Glomerular visceral epithelial cell (primary cell): ENCODE results near the gene STOX2.

Experiments used
- DNase-seq: peaks from one replicate; pipeline ENCODE4 v3.0.0-alpha.2; 2016; ENCODE audit errors: extremely low spot score

STOX2 gene

DNA sequence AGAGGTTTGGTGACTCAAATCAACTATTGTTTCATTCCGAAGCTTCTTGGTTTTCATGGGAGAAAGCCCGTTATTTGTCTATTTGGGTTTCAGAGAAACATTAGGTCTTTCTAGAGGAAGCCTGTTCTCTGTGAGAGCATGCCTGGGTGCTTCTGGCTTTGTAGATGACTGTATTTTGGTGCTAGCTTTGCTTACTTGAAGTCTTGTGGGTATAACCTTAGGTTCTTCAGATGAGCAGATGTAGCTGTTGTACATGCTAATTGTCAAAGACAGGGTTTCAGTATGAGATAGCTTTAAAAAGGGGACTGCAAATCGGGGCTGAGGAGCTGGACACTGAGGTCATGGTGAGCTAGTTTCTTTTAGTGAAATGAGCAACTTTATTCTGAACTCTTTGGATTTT lies 7.9 kb upstream of the STOX2 start:
- DNase-seq, result no peak

DNA sequence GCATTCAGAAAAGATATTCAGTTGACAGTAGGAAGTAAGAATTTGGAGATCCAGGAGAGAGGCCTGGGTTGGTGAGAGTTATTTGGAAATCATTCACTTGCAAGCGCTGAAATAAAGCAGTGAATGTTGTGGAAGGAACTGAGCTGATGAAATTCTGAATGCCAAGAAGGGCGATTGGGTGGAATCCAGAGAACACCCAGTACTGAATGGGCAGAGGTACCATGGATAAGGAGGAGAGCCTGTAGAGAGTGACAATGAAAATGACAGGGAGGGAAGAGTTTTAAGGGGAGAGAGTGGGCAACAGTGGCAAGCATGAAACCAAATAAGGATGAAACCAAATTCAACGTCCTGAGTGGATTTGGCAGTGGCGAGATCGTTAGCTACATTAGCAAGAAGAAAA lies 6.7 kb upstream of the STOX2 start:
- DNase-seq, result no peak

DNA sequence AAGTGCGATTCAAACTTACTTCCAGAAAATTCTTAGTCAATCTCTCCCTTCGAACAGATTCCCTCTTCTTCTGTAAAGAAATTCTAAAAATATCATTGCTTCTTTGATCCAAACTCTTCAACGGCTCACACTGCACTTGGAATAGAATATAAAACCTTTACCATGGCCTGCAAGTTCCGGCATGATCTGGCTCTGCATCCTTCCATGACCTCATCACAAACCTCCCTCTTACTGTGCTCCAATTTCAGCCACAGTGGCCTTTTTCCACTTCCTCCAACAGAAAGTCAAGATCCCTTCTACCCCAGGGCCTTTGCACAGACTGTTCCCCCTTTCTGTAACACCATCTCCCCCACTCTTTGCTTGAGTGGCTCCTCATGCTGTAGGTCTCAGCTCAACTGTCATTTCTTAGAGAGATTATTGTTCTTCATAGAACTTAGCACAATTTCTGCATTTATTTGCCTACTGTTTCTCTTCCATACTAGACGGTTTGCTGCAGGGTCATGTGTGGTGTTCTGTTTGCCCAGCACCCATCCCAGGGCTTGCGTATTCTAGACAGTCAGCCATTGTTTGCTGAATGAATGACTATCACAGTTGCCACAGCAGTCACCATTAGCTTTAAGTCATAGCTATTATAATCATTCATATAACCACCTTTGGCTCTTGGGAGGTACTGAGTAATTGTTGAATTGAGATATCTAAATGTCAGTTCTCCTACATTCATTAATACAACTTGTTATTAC lies 1.9 kb upstream of the STOX2 start:
- DNase-seq, result no peak

DNA sequence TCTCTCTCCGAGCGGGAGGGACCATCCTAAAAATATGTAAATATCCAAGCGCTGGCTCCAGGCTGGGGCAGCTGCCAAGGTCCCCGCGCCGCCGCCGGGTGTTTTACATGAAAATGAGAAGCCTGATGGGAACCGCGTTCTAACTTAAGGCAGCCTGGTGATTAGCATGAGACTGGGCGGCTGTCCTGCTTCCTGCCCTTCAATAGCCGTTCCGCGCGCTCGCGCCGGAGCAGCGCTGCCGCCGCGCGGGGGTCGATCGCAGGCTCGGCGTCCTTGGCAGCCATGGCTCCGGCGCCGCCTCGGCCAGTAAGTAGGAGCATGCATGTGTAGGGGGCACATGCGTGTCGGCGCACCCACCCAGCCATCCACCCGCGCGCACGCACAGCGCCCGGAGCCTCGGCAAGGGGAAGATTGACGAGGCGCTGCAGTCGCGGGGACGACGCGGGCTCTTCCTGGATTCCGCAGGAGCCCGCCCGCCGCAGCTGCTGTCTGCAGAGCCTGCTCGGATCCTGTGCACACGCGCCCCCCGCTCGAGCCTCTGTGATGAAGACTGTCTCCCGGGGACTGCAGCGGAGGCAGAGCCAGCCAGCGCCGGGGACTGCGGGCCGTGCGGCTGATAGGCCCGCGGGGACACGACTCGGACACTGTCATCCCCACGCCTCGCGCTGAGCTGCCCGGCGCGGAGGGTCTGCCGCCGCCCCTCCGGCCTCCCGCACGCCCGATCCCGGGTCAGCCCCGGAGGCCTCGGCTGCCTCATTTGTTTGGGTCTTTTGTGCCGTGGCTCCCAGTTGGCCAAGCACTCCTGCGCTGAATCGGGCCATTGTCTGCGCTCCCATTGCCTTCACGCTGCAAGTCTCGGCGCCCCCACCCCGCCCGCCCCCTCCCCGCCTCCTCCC lies 734 bp downstream of the STOX2 start:
- peak; percentile 33 for DNase-seq

DNA sequence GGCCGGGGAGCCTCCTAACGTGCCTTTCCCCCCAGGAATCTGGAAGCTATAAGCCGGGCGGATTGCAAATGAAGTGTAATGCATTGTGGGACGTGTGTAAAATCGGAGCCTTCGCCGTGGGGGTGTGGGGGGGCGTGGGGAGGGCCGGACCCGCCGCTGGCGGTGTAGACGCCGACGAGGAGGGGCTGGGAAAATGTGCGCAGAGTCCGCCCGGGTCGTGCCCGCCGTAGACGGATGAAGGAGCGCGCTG lies 1.3 kb downstream of the STOX2 start:
- no peak for DNase-seq

DNA sequence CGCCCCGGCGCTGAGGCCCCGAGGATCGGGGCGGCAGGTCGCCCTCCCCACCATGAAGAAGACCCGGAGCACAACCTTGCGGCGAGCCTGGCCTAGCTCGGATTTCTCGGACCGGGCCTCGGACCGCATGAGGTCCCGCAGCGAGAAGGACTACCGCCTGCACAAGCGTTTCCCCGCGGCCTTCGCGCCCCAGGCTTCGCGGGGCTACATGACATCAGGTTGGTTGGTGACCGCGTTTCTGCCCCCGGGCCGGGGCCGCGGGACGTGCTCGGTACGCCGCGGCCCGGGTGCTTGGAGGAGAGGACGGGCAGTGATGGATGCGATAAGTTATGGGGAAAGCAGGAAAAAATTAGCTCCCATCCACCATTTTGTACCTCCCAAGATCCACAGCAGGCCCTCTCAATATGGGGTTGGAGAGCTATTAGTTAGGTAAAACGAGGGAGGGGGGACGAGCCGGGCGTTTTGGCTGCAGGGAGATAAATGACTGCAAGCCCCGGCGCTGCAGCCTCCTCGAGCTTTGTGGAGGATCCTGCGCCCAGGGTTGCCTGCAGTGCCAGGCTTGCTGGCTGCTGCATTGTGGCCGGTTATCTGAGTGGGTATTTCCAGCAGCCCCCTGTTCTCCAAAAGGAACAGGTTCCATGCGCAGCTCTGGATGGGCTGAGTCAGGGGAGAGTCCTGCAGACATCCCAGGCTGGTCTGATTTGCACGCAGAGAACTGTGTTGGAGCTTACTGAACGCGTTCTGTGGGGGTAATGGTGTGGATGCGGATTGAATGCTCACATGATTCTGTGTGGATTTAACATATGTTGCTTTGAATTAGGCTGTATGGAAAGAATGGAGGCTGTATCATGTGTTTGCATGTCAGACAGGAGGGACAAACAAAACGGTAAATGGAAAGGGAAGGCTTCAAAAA lies 1.9 kb downstream of the STOX2 start:
- DNase-seq, result no peak

DNA sequence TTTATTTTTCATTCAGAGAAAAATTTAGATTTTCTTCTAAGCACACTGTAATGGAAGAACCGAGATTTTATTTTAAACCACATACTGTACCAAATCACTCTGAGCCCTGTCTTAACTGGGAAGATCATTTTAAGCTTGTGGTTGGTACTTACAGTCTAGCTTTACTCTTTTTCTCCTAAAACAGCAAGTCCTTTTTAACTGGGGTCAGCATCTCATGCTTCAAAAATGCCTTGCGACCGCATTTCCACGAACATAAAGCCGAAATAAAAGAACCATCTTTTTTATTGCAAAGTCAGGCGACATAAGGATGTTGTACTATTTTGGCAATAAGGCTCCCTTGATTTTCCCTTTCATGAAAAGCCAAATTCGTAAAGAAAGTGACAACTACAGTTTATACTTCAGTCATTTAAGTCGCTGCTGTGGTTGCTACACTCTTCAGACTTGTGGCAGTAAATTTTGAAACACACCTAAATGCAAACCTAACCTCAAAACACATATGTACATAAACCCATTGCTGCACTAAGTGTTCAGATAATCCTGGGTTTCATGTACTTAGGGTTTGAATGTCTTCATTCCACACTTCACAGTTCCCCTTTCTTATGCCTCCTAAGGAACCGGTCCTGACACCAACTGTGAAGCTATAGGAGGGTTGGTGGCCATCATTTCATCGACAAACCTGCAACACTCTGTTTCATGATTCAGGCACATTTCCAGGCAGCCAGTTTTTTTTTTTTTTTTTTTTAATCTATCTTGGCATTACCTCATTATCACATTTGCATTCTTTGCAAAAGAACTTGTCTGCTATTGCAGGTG lies 3.0 kb downstream of the STOX2 start:
- DNase-seq, result no peak

DNA sequence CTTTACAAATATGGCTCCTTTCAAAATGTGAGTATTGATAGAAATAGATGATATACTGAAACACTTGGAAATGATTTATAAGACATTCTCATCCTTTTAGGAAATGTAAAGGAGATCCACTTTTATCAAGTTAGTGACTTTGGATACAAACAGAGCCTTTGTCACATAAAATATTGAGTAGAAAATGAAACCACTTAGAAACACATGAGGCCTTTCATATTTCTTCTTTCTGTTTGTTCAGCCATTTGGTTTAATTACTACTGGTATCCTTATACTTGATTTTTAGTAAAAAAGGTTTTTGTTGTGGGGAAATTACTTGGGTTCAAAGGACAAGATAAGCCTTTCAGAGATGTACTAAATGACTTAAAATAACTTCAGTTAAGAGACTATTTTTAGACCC lies 4.1 kb downstream of the STOX2 start:
- DNase-seq, result no peak

DNA sequence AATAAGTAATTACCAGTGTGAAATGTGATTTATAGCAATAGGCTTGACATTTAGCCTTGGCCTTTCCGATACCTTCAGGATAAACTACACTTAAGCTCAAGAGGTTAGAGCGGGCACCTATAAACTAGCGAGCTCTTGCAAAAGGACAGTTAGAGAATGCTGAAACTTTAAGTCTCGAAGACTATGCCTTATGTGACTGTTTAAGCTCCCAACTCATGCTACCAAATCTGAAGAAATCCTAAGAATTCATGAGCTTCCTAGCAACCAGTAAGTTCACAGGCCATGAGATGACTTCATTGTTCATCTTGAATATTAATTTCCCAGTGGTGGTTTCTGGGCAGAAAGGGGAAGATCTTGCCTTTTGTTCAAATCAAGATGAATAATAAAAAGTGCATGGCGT lies 4.7 kb downstream of the STOX2 start:
- no peak for DNase-seq

DNA sequence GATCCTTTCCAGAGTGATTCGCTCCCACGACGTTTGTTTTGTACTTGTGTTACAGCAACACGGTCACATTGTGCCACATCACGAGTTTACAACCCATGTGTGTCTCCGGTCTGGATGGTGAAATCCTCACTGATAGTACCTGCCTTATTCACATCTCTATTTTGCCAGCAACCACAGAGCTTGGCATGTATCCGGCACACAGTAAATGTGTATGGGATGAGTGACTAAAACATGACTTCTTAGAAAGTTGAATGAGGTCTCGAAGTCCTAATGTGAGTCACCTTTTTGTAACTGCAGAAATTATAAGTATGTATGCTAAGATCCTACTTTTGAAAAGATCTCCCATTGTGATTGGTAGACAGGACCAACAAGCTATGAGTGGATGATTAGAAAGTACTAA lies 7.5 kb downstream of the STOX2 start:
- DNase-seq, result peak; percentile 59

DNA sequence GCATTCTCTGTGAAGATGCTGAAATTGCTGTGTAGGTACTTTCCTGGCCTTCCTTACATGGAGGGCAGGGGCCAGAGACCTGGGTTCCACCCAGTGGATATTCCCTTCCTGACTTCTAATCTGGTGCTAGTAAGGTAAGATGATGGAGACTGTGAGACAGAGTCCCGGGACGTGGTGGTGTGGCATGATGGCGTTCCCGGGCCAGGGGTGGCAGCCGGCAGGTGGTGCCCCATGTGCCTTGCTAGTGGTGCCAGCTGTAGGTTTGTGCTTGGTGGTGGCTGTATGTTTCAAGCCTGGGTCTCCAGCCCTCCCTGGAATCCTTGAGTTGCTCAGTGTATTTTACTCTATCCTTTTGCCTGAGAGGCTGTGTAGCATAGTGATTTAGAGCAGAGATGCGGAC lies 10.9 kb downstream of the STOX2 start:
- DNase-seq, result no peak

DNA sequence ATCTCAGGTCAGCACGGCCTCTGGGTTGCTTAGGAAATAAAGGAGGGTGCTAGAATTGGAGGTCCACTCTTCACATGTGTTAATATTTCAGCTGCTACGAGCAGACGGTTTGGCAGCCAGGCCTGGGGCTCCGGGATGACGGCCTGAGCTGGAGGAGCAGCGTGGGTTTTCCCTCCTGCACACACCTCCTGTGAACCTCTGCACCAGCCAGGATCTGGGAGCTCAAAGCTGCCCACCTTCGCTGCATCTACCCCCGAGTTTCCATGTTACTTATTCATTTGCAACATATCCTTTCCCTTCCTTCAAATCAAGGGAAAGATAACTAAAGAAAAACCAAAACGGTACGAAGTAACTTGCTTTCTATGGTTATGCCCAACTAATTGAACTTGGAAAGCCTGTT lies 13.6 kb downstream of the STOX2 start:
- no peak for DNase-seq

DNA sequence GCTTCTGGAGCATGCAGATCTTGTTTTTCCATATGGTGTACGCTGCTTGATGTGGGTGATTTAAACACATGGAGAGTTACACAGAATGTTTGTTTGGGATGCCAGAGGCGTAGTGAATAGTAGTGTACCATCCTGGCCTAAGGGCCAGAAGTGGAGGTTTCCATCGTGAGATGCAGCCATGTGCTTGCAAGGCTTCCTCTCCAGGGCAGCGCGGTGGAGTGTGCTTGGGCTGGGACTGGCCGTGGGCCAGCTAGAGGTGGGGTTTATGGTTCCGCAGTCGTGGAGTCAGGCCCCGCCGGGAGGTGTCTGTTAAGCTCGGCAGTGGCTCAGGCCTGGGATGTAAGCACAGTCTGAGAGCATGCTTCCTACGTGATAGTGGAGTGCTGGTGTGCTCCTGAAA lies 14.0 kb downstream of the STOX2 start:
- DNase-seq, result no peak

DNA sequence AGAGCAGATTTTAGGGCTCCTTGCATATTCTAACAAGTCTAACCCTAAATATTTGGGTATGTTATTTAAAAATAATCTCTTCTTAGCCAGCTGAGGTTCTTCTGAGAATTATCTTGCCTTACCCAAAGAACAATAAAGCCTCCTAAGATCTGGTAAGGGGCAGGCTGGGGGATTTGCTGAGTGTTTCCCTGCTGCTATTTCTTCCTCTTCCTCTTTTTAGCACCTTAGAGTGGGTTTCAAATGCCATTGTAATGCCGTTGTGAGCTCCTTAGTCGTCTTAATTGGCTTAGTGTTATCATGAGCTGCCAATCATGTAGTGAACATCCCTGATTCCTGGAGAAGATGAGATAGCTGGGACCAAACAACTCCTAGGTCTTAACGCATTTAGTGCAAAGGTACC lies 15.4 kb downstream of the STOX2 start:
- DNase-seq, result no peak

DNA sequence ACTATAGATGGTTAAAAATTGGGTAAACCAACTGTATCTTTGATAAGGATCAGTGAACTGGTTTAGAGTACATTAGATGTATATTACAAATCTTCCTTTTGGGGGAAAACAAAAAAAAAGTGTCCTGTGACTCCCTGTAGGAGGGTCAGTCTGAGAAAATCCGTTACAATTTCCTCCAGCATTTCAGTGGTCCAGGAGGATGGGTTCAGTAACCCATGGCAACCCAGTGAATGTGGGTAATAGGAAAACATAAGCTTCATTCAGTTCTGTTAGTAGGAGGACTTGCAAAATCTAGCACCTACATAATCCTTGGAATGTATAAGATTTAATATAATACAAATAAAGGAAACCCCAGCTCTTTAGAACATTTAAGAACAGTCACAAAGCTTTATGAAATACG lies 16.2 kb downstream of the STOX2 start:
- no peak for DNase-seq

DNA sequence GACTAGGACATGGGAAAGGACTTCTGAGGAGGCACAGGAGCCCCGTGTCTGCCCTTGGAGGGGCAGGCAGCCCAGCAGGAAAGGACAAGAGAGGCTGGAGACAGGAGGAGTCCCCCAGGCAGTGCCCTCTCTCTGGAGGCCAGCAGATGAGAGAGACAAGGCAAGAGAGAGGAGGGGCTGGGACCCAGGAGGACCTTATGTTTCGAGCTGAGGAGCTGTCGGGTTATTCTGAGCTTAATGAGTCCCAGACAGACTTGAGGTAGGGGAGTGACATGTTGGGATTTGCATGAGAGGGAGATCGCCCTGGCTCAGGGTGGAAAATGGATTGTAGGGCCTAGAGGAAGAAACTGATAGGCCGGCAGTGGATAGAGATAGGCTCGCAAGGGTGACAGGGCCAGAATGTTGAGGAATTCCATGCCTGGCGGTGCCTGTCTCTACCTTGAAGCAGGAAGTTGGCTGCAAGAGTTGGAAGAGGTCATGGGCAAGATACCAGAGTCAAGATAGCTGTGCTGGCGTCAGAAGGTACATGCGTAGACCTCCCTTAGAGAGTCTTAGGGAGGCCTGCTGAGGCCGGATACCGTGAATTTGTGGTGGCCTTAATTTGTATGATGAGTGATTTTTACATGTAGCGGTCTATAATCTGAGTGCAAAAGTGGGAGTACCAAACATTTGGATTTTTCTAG lies 19.4 kb downstream of the STOX2 start:
- DNase-seq, result no peak

DNA sequence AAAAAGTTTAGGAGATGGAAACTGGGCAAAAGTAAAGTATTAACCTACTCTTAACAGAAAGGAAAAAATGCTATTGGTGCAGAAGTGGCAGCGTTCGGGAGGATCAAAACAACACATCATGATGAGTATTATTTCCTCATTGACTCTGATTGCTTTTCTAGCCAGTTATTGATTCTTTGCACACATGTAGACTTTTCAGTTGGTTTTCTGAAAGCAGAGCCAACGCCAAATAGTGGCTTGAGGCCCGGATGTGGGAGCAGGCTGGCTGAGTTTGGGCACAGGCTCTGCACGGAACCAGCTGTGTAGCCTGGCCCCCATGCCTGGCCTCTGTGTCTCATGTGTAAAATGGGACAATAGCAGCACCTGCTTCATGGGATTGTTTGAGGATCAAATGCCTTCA lies 21.8 kb downstream of the STOX2 start:
- DNase-seq, result no peak

DNA sequence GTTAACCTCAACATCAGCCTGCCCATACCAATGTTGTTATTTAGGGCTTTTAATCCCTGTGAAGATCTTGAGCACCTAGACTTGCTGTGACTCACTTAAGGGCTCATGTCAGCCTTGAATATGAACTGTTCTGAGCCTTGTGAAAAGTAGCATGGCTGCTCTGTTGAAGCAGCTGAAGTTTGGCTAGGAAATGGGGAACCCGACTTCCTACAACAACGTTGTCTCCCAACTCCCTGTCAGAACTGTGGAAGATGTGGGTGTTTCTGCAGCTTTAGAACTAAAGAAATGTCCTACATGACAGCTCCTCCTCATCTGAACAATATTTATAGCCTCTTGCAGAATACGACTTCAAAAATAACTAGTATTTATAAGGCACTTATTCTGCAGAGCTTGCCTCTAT lies 27.5 kb downstream of the STOX2 start:
- no peak for DNase-seq

DNA sequence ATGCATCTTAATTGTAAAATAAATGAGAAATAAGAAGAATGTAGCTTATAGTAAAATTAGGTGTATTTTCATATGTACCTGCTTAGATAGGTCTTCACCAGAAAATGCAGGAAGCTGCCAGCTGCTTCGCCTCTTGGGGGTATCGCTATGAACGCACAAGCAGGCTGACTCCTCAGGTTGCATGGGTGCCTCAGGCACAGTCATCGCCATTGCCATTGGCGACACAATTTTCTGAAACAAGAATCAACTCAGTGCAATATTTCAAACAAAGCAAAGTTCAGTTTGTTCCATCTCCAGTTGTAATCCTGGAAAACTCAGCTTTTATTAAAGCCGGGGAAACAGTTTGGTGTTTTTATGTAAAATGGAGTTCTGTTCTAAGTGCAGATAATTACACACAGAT lies 29.7 kb downstream of the STOX2 start:
- DNase-seq, result no peak

DNA sequence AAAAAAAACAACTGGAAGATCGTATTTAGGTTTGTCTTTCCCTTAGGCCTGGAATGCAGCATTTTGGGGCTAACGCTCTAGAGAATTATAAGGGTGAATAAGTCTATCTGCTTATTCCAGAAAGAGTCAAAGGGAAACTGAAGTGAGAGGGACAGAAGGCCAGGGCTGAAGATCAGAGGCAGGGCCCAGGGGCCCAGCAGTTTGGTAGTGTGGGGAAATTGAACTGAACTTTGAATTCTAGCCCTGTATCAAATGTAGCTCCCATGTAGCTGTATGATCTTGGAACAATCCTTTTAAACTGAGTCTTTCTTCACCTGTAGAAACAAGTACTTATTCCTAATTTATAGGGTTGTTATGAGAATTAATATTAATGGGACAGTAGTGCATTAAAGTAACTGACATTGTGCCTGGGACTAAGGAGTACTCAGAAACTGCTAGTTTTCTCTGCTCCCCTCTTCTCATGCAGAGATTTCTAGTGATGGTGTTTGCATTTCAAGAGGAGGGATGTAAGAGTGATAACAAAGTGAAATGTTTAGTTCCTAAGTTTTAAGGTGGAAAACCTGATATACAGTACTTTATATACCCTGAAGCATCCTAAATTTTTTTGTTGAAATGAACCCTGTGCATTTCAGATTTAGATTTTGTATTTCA lies 30.4 kb downstream of the STOX2 start:
- no peak for DNase-seq

DNA sequence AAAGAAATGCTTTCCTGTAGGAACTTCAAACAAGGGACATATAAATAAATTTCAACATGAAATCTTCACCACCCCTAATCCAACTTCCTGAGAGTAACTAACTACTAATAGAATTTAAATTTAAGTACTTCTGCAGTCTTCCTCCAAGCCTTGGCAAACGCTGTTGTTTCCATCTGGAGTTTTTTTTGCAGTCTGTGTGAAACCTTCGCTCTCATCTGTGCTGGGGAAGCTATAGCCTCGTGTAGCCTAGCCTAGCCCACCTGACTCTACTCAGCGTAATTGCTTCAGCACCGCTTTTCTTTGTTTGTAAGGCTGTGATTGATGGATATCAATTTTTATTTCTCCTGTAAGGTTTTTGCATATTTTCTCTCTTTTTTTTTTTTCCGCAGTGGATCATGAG lies 30.9 kb downstream of the STOX2 start:
- no peak for DNase-seq
